GM10266 (cell line): Measurements from ENCODE around the gene RFX1.
A peak's percentile ranks its signal among the peaks of the same experiment; 100 is the strongest.

Source experiments
- DNase-seq: peaks from one replicate; pipeline ENCODE4 v3.0.0; 2012; ENCODE audit errors: extremely low spot score
- TF ChIP-seq, protein P1 (sequence below): IDR thresholded peaks from 2 replicates; pipeline ENCODE4 v1.5.1; 2012; ENCODE audit warnings: mild to moderate bottlenecking, low read depth; ENCODE audit not compliant: control insufficient read depth, insufficient read depth; ENCODE audit errors: missing control alignments

The RFX1 gene

DNA sequence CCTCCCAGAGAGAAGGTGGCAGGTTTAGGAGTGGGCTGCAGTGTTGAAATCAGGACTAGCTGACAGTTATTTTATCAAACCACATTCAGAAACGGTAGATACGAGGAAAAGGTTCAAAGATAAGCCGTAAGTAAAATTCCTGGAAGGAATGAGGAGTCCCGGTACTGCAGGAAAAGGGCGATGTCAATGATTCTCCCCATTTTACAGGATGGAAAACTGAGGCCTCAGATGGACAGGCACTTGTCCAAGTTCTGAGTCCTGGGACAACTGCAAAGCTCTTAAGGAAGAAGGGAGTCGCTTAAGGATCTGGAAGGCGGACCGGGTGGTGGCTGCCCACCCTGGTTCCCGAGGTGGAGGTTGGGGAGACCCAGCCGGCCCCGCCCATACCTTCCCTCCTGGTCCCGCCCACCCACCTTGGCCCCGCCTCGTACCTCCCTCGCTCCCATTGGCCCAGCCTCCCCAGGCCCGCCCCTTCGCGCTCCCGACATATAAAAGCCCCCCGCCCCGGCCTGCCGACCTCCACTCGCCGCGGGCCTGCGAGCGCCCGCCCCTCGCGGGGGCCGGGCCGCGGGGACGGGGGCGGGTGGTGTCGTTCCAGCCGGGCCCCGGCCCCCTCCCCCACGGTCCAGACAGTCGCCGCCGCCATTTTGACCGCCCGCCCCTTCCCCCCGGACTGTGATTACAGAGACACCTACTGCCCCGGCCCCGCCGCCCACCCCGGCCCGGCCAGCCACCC lies 603 bp downstream of the RFX1 start:
- TF ChIP-seq, protein P1, sequence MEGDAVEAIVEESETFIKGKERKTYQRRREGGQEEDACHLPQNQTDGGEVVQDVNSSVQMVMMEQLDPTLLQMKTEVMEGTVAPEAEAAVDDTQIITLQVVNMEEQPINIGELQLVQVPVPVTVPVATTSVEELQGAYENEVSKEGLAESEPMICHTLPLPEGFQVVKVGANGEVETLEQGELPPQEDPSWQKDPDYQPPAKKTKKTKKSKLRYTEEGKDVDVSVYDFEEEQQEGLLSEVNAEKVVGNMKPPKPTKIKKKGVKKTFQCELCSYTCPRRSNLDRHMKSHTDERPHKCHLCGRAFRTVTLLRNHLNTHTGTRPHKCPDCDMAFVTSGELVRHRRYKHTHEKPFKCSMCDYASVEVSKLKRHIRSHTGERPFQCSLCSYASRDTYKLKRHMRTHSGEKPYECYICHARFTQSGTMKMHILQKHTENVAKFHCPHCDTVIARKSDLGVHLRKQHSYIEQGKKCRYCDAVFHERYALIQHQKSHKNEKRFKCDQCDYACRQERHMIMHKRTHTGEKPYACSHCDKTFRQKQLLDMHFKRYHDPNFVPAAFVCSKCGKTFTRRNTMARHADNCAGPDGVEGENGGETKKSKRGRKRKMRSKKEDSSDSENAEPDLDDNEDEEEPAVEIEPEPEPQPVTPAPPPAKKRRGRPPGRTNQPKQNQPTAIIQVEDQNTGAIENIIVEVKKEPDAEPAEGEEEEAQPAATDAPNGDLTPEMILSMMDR = no peak
- DNase-seq = peak; percentile 90

DNA sequence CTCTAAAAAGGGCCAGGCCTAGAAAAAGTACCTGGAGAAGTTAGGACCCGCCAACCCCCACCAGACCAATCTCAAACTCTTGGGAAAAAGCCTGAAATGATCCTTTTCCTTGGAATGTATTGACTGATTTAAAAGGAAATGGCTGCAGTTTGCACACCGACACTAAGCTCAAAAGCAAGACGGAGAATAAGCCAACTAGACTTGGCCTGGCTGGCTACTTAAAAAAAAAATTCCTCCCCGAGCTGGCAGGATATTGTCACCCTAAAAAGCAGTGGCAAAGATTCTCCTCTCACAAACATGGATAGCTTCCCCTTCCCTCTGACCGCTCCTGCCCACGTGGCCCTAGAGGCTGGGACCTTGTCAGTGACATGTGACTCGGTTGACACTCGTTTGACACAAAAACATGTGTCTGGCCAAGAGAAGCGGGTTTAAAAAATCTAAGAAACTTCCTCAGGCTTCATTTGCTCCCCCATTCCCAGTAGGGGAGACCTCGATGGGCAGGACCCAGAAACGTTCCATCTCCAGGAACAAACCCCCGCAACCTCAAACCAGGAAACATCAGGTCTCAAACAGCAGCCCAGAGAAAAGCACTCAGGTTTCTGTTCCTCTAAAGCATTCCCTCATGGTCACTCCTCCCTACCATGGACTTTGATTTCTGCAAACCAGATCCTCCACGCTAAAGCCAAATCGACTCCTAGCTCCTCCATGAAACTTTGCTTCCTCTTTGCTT lies 1.3 kb downstream of the RFX1 start:
- TF ChIP-seq, protein P1 = no peak
- peak; percentile 23 for DNase-seq

DNA sequence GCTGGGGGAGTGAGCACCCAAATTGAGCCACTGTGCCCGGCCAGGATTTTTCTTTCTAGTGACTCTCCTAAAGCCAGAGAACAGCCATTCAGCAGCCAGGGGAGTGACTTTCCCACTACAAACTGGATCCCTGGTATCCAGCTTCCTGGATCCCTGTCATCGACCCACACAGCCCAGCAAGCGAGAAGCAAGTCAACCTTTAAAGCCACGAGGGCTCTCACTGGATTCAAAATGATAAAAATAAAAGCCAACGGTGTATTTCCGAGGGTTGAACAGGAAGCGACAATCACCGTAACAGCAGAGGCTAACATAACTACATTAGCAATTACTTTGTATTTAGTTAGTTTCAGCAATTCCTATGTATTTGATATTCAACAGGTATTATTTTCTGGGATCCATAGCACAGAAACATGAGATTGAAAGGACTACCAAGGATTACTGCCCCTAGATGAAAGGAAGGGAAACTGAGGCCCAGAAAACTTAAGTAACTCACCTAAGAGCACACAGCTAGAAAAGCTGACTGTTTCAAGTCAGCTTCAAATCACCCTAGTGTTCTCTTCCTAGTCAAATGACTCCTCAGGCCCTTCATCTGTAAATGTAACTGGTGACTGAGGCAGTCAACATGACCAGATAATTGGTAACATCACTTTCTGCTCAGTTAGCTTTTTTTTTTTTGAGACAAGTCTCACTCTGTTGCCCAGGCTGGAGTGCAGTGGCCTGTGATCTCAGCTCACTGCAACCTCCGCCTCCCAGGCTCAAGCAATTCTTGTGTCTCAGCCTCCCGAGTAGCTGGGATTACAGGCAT lies 2.7 kb downstream of the RFX1 start:
- TF ChIP-seq, protein P1 = no peak
- peak; percentile 39 for DNase-seq

DNA sequence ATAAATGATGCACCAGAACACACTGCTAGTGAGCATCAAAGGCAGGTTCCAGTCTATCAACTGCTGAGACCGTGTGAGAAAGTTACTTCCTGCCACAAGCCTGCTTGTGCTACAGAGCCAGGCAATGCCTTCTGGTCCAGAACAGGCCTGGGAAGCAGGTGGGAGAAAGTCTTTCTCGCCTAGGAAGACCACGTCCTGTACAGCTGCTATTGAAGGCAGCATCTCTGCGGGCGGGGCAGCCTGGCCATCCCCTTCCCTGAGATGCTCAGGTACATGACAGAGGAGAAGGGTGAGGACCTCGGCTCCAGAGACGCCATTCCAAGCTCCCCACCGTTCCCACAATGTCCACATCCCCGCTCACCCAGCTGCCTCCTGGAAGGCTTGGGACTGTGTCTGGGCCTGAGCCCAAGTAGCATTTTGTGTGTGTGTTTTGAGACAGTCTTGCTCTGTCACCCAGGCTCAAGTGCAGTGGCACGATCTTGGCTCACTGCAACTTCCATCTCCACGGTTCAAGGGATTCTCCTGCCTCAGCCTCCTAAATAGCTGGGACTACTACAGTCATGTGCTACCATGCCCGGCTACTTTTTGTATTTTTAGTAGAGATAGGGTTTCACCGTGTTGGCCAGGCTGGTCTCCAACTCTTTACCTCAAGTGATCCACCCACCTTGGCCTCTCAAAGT lies 3.4 kb downstream of the RFX1 start:
- TF ChIP-seq, protein P1 = no peak

DNA sequence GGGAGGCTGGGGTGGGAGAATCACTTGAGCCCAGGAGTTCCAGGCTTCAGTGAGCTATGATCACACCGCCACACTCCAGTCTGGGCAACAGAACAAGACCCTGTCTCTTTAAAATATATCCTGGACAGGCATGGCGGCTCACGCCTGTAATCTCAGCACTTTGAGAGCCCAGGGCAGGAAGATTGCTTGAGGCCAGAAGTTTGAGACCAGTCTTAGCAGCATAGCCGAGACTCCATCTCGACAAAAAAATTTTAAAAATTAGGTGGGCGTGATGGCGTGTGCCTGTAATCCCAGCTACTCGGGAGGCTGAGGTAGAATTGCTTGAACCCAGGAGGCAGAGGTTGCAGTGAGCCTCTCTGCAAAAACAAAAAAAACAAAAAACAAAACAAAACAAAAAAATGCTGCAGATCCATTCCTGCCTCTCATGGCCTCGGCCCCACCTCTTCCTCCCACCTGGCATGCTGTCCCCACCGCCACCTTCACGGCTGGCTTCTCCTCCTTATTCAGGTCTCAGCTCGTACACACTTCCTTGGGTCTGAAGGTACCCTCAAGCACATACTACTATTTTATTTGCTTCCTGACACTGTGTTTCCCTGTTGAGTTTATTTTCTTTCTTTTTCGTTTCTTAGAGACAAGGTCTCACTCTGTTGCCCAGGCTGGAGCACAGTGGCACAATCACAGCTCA lies 5.3 kb downstream of the RFX1 start:
- DNase-seq = no peak
- TF ChIP-seq, protein P1 = no peak

More for the DNA sequence above, 3.4 kb downstream of the RFX1 start:
- DNase-seq = peak; percentile 26

DNA sequence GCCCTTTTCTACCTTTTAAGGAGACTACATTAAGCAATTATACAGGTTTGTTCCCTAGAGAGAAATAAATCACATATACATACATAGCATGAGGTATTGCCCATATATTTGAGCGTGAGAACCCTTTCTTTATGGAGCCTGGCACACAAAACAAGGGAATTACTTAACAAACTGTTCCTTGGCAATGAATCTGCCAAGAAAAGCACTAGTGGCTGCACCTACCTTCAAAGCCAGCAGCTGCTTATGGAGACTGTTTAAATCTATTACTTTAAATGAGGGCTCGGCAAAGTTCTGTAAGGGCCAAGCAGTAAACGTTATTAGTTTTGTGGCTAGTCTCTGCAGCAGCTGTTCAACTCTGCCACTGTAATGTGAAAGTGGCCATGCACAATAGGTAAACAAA lies 7.0 kb downstream of the RFX1 start:
- DNase-seq = no peak
- TF ChIP-seq, protein P1 = no peak
